Progenitor cell of endocrine pancreas (in vitro differentiated cells): Measurements from ENCODE around the gene CADM1. TPM values are rescaled to one million over a fixed set of nuclear protein-coding genes. Genes with fewer than 3 reads are reported as not detected.
A peak's percentile ranks its signal among the peaks of the same experiment; 100 is the strongest.

ENCODE experiments used
- DNase-seq: peaks from one replicate; pipeline ENCODE4 v3.0.0; 2021; ENCODE audit warnings: low spot score; ENCODE audit not compliant: unreplicated experiment
- H3K27ac Mint-ChIP-seq: 2 replicates; pipeline ENCODE4 v1.8.0; 2021; ENCODE audit warnings: mild to moderate bottlenecking, moderate library complexity, mixed read lengths
- H3K27me3 Mint-ChIP-seq: 2 replicates; pipeline ENCODE4 v1.8.0; 2021; ENCODE audit warnings: mixed read lengths
- H3K36me3 Mint-ChIP-seq: 2 replicates; pipeline ENCODE4 v1.8.0; 2022; ENCODE audit warnings: mixed read lengths; ENCODE audit not compliant: insufficient read depth
- H3K4me1 Mint-ChIP-seq: 2 replicates; pipeline ENCODE4 v1.8.0; 2021; ENCODE audit warnings: low read depth, mixed read lengths
- H3K4me3 Mint-ChIP-seq: 2 replicates; pipeline ENCODE4 v1.8.0; 2021; ENCODE audit warnings: low read depth, mild to moderate bottlenecking, moderate library complexity, mixed read lengths
- H3K9me3 Mint-ChIP-seq: 2 replicates; pipeline ENCODE4 v1.8.0; 2021; ENCODE audit warnings: low read depth, mixed read lengths
- total RNA-seq: library from RNA; stranded (reverse); gene quantifications from 2 replicates; pipeline ENCODE4 v1.2.1, GENCODE V29; 2021
- TF ChIP-seq, protein P1 (sequence below): fragments of 200-600 bp; sonication (generic); IDR thresholded peaks from one replicate; pipeline ENCODE4 v1.5.0; 2021; ENCODE audit warnings: antibody characterized with exemption, mild to moderate bottlenecking; ENCODE audit not compliant: unreplicated experiment

The CADM1 gene
- total RNA-seq, 1 donor from 2014 or later: 147 TPM

DNA sequence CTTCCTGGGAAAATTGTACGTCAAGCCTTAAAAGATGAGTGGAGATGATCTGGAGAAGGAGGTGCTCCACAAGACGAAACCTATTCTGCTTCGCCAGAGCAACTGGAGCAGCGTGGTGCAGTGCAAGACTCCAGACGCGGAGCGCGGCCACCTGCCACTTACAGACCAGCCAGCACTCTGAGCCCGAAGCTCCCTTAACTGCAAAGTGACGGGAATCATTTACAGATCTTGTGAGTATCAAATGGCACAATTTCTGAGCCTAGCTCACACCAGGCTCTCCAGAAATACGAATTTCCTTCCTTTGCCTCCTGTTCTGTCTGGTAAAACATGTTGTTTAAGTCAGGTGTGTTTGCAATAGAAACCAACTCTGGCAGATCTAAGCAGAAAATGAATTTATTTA lies 369.3 kb downstream of the CADM1 start:
- peaks cover 19% of the 10 kb centered on the region for H3K27me3 Mint-ChIP-seq
- no peak overlapping the region for H3K27ac Mint-ChIP-seq
- no peaks in the 10 kb centered on the region for H3K36me3 Mint-ChIP-seq
- TF ChIP-seq, protein P1, sequence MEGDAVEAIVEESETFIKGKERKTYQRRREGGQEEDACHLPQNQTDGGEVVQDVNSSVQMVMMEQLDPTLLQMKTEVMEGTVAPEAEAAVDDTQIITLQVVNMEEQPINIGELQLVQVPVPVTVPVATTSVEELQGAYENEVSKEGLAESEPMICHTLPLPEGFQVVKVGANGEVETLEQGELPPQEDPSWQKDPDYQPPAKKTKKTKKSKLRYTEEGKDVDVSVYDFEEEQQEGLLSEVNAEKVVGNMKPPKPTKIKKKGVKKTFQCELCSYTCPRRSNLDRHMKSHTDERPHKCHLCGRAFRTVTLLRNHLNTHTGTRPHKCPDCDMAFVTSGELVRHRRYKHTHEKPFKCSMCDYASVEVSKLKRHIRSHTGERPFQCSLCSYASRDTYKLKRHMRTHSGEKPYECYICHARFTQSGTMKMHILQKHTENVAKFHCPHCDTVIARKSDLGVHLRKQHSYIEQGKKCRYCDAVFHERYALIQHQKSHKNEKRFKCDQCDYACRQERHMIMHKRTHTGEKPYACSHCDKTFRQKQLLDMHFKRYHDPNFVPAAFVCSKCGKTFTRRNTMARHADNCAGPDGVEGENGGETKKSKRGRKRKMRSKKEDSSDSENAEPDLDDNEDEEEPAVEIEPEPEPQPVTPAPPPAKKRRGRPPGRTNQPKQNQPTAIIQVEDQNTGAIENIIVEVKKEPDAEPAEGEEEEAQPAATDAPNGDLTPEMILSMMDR: no peak
- no peak for DNase-seq
- no peak overlapping the region for H3K4me3 Mint-ChIP-seq
- H3K4me1 Mint-ChIP-seq: peaks cover 13% of the 10 kb centered on the region
- peaks cover 3% of the 10 kb centered on the region for H3K9me3 Mint-ChIP-seq

- H3K9me3 Mint-ChIP-seq: peaks cover 3% of the 10 kb centered on the region
- DNase-seq: no peak
- H3K27me3 Mint-ChIP-seq: peaks cover 11% of the 10 kb centered on the region
- TF ChIP-seq, protein P1: no peak
- H3K36me3 Mint-ChIP-seq: no peaks in the 10 kb centered on the region
- no peak overlapping the region for H3K4me3 Mint-ChIP-seq
- H3K27ac Mint-ChIP-seq: peak overlapping the region; percentile 23
- H3K4me1 Mint-ChIP-seq: peaks cover 17% of the 10 kb centered on the region
Measured at GRCh38 chr11:115133475-115134209, 370.6 kb downstream of the CADM1 start.

DNA sequence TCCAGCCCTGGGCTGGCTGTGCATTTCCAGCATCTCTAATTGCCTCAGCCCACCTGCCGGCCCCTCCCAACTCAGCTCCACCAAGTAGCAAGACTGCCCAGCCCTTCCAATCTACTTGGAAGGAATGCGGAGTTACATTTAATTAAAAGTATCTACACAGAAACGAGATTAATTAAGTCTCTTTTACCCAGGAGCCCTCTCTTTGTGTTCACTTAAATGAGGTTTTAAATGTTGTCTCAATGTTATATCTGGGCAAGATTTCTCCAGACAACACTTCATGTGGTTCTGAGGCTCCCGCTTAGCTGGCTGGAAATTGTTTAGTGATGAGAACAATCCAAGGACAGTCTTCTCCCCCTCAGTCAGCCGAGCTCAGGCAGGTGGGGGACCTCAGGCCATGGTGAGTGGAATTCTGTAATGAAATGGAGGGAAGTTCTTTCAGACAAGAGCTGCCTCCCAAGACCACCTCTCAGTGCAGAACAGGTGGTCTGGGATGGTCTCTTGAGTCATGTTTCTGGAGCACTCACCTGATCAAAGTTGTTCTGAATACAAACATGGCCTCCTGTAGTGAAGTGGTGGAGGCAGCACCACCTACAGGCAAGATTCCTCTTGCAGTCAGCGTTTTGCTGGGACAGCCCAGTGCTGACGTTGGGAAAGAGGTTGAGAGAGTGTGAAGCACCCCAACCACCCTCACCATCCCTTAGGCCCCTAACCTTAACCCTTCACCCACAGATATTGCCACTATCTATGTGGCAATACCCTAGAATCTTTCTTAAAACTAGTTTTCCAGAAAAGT lies 371.6 kb downstream of the CADM1 start:
- DNase-seq: no peak
- H3K4me3 Mint-ChIP-seq: no peak overlapping the region
- peaks cover 3% of the 10 kb centered on the region for H3K9me3 Mint-ChIP-seq
- no peak overlapping the region for H3K27ac Mint-ChIP-seq
- TF ChIP-seq, protein P1: peak; percentile 37
- H3K4me1 Mint-ChIP-seq: peaks cover 17% of the 10 kb centered on the region
- H3K36me3 Mint-ChIP-seq: no peaks in the 10 kb centered on the region
- peaks cover 5% of the 10 kb centered on the region for H3K27me3 Mint-ChIP-seq

GRCh38 chr11:115129473-115130289 lies 374.5 kb downstream of the CADM1 start:
- peaks cover 3% of the 10 kb centered on the region for H3K36me3 Mint-ChIP-seq
- H3K27me3 Mint-ChIP-seq: peaks cover 5% of the 10 kb centered on the region
- TF ChIP-seq, protein P1: no peak
- H3K4me1 Mint-ChIP-seq: peaks cover 18% of the 10 kb centered on the region
- peaks cover 9% of the 10 kb centered on the region for H3K9me3 Mint-ChIP-seq
- DNase-seq: no peak
- peak overlapping the region; percentile 56 for H3K27ac Mint-ChIP-seq
- peak overlapping the region; percentile 28 for H3K4me3 Mint-ChIP-seq

DNA sequence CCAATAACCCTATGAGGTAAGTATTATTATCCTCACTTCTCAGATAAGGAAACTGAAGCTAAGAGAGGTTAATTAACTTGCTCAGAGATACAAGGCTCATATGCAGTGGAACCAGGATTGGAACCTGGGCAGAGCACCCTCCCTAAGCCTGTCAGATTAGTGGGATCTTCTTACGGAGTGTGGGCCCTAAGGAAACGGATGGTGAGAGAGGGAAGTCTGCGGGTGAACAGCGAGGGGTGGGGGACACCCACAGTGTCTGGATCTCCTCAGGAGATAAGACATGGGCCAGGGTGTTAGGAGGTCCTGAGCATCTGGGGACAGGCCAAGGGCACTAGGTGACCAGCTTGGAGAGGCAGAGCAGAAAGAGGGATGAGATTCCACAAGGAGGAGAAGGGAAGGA lies 376.0 kb downstream of the CADM1 start:
- TF ChIP-seq, protein P1: no peak
- H3K9me3 Mint-ChIP-seq: peaks cover 9% of the 10 kb centered on the region
- H3K4me3 Mint-ChIP-seq: no peak overlapping the region
- H3K36me3 Mint-ChIP-seq: peaks cover 3% of the 10 kb centered on the region
- H3K27ac Mint-ChIP-seq: no peak overlapping the region
- H3K4me1 Mint-ChIP-seq: peaks cover 21% of the 10 kb centered on the region
- peaks cover 3% of the 10 kb centered on the region for H3K27me3 Mint-ChIP-seq
- DNase-seq: no peak
